Inflammatory macrophage treated with lipopolysaccharide for 4 hours (primary cell): ENCODE results near the gene TMEM170A.
"Not testable (repeated sequence)": the region's sequence is repeated elsewhere in the genome, so short reads cannot be mapped to it uniquely, and the experiment has no call there.

Source experiments
- DNase-seq: peaks from one replicate; pipeline ENCODE4 v3.0.0-alpha.2; 2020

Gene TMEM170A, protein sequence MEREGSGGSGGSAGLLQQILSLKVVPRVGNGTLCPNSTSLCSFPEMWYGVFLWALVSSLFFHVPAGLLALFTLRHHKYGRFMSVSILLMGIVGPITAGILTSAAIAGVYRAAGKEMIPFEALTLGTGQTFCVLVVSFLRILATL

DNA sequence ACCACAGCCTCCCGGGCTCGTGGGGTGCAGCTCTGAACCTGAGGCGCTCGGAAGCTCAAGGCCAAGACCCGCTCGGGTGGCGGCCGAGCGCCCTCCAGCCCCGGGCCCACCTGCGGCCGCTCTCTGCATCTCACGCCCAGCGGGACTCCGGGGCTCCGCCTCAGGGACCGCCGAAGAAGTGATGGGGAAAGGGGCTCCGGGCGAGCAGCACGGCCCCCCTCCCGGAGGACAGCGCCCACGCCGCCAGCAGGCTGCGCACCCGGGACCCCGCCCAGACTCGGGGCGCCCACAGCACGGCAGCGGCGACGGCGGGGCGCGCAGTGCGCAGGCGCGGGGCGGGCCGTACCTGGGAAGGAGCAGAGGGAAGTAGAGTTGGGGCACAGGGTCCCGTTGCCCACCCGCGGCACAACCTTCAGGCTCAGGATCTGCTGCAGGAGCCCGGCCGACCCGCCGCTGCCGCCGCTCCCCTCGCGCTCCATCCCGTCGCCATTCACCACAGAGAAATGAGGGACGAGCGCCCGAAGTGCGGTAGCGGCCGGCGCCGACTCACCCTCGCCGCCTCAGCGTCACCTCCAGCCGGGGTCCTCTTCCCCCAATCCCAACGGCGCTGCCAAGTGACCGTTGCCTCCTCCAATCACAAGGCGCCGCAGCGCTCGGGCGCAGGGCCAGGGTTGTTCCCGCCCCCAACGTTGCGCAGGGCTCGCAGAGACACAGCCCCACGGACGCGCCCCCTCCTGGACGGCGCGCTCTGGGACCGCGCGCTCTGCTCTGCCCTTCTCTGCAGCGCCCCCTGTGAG, at the start of gene TMEM170A:
TMEM170A (minus strand) TSS at position 568 of the 797 bp plus-strand sequence; CDS start at position 479, 89 bp downstream.
- peak; percentile 99 for DNase-seq

DNA sequence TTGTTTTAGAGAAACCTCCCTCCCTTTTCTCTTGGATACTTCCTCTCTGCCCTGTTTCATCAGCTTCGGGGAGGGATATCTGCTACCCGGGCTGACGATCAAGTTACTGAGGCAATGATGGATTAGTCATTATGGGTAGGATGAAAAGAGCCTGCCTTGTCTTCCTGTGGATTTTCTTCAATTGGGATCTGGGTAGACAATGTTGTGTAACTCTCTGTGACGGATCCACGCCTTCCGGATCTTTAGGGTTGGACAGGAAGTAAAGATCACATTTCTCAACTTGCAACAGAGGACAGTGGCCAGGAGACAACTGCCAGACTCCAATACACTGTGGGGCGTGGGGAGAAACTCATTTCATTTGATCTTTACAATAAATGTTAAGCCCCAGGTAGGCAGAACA, 42.1 kb upstream of the TMEM170A start:
- peak; percentile 98 for DNase-seq

DNA sequence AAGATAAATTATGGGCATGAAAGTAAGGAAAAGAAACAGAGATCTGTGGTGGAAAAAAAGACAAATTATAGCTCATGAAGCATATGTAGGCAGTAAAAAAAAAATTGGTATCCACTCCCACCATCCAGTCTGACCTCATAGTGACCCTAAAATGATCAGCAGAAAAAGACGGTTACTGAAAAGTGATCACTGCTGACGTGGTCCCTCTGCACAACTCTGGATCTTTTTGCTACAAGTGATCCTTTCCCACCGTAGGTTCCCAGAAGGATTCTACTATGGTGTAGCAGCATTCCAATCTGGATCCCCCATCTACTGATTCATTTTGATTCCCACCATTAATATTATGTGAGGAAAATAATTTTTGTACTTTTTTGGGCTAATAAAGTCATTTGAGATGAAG, 41.6 kb upstream of the TMEM170A start:
- DNase-seq: no peak

DNA sequence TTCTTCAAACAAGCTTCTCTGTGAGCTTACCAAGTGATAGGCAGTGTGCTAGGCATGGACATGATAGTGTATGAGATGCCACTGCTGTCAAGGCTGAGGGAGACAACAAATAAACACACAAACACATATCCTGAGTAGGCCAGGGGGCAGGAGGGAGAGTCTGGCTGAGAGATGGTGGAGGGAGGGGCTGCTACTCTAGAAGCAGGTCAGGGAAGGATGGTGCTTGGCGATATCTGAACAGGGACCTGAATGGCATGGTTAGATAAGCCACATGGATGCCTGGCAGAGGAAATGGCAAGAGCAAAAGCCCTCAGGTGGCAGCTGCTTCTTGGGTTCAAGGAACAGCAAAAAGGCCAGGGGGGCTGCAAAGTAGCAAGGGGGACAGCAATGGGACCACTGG, 39.3 kb upstream of the TMEM170A start:
- DNase-seq: no peak

DNA sequence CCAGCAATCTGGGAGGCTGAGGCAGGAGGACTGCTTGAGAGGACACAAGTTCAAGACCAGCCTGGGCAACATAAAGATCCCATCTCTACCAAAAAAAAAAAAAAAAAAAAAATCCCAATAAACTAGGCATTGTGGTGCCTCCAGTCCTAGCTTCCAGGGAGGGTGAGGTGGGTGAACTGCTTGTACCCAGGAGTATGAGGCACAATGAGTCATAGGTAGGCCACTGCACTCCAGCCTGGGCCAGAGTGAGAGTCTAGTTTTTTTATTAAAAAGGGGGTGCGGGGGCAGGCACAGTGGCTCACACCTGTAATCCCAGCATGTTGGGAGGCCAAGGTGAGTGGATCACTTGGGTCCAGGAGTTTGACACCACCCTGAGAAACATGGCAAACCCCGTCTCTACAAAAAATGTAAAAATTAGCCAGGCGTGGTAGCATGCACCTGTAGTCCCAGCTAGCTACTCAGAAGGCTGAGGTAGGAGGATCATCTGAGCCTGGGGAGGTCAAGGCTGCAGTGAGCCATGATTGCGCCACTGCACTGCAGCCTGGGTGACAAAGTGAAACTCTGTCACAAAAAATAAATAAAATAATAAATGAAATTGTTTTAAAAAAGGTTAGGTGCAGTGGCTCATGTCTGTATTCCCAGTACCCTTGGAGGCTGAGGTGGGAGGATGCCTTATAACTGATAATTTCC, 38.6 kb upstream of the TMEM170A start:
- DNase-seq: no peak

DNA sequence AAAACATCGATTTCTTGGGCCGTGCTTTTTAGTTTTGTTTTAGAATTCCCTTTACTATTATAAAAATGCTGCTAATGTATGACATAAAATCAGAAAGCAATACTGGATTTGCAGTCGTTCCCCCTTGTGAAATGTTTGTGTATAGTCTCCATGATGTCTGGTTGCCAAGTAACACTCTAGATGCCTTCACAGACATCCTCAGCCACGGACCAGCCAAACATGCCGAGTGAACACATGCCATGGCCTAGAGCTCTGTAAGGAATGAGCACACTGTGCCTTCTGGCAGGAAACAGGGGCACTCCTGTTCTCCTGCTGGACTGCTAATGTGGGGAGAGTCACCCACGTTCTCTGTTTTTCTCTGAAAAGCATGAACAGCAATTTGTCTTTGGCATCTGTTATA, 37.3 kb upstream of the TMEM170A start:
- not testable (repeated sequence) for DNase-seq

DNA sequence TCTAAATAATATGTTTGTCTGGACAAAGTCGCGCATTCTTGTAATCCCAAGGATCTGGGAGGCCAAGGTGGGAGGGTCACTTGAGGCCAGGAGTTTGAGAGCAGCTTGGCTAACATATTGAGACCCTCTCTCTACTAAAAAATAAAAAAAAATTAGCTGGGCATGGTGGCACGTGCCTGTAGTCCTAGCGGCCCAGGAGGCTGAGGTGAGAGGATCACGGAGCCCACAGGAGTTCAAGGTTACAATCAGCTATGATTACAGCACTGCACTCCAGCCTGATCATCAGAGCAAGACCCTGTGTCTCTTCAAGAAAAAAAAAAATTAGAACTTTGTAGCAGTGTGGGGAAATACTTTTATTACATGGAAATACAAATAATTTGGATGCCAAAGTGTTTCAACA, 36.9 kb upstream of the TMEM170A start:
- no peak for DNase-seq

DNA sequence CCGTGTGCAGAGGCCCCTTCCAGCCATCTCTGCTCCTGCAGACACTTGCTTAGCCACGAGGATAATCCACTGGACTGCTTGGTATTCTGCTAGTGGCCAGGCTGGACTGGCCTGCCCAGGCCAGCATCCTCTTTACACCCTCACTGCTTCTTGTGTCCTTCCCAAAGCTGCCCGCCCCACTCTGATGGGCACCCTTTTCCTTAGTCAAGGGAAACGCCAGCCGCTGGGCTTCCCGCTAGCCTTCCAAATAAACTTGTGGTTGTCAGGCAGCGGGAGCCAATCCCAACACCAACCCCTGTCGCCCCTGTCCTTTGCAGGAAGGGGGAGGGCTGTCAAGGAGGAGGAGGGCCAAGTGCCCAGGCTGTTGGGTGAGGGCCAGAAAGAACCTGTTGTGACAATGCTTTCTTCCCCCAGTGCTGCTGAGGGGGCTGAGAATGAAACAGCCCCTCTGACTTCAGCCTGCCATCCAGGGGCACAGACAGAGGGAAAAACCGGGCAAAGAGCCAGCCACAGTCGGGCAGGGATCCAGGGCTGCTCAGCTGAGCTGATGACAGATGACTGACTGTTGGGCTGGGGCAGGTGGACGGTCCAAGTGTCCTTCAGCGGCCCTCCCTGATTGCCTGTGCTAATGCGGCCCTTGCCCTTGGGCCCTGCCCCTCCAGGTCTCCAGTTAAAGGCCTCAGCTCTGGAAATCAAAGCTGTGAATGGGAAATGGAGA, 34.3 kb upstream of the TMEM170A start:
- not testable (repeated sequence) for DNase-seq

DNA sequence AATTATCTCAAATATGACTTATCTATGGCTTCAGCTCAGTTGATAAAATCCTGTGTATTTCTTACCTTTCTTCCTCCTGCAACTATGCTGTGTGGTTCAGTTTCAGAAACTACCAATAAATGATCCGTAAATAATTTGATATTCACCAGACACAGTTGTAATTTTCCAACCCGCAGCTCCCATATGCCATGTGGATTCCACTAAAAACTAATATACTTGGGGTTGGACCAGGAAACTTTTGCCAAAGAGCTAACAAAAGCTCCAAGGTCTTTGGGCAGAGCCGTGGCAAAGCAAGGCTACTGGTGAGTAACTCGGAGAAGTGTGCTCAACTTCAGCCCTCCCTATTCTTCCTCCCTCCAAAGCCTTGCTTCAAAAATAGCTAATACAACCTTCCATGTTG, 33.1 kb upstream of the TMEM170A start:
- no peak for DNase-seq

DNA sequence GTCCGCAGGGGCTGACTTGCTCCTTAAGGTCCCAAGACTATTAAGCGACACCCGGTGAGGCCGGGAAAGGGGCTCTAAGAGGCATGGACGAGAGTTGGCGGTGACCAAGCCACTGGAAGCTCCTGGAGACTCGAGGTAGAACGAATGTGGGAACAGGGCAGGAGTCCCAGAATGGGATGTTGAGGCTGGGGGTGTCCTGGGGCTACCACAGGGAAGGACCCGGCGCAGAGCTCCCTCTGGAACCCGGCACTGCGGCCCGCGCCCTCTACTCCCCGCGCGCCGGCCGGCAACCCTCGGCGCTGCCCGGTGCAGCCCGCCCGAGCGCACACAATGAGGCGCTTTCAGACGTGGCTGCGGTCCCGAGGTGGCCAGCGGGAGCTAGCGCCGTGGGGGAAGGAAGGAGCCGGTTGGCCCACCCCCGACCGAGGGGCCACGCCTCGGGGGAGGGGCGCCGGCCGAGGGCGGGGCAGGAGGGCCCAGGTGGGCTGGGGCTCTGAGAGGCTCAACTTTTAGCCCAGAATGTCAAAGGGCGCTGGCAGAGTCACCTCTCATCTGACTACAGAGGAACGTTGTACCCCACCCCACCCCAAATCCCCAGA, 30.7 kb upstream of the TMEM170A start, which contains the start of gene CHST6:
CHST6 (minus strand) TSS at position 366 of the 599 bp plus-strand sequence. CDS start 15,613 bp downstream, outside the sequence.
- DNase-seq: peak; percentile 30

DNA sequence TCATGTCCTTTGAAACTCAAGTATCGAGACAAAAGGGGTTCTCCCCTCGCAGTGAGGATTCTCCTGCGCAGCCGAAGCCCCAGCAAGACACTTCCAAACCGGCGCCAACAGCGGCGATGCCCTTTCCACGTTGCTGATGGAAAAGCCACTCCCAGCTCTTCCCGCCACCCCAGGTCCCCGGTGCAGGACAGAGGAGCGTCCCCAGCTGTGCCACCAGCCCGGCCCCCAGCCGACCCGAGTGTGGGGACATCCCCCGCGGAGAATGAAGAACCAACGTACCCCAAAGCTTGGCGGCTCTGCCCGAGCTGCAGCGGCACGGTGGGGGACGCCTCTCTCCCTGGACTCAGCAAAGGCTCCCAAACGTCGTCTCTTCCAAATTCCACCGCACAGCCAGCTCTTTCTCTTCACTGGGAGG, 30.2 kb upstream of the TMEM170A start:
- no peak for DNase-seq

DNA sequence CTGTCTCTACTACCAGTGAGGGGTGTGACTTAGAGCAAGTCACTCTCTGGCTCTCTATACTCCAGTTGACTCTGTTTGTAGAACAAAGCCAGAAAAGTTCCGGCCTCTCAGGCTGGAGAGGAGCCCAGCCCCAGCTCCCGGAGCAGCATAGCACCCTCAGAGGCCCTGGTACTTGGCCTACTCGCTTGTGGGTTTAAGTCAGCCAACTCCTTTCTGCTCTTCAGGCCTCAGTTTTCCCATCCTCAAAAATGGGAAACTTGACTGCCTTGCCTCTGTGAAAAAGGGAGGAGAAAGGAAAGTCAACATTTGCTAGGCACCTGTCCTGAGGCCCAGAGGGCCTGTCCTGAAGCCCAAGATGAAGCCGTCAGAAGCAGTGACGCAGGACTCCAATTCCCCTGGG, 29.7 kb upstream of the TMEM170A start:
- DNase-seq: no peak

DNA sequence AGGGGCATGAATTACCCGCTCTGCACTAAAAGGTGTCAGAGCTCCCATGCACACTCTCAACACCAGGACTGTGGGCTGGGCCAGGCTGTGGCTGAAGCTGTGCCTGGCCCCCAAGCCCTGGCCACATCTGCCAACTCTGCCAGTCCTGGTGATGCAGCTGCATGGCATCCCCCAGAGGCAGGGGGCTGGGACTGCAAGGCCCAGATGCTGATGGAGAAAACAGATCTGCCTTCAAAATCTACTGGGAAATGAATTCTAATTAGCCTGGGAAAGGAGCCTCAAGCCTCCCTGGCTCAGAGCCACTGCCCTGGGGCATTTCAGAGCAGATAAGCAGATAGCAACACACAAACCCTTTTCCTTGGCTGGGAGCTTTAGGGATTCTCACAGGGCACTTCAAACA, 27.4 kb upstream of the TMEM170A start:
- no peak for DNase-seq

DNA sequence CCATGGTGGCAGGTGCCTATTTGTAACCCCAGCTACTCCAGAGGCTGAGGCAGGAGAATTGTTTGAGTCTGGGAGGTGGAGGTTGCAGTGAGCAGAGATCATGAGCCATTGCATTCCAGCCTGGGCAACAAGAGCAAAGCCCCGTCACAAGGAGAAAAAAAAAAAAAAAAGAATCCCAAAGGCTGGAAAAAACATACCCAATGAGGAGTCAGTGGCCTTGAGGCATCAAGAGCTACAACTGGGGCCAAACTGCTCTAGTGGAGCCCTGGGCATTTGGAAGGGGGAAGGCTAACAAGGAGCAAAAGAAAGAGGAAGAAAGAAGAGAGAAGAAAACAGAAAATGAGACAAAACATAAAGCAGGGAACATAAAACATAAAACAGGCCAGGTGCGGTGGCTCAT, 23.8 kb upstream of the TMEM170A start:
- no peak for DNase-seq

DNA sequence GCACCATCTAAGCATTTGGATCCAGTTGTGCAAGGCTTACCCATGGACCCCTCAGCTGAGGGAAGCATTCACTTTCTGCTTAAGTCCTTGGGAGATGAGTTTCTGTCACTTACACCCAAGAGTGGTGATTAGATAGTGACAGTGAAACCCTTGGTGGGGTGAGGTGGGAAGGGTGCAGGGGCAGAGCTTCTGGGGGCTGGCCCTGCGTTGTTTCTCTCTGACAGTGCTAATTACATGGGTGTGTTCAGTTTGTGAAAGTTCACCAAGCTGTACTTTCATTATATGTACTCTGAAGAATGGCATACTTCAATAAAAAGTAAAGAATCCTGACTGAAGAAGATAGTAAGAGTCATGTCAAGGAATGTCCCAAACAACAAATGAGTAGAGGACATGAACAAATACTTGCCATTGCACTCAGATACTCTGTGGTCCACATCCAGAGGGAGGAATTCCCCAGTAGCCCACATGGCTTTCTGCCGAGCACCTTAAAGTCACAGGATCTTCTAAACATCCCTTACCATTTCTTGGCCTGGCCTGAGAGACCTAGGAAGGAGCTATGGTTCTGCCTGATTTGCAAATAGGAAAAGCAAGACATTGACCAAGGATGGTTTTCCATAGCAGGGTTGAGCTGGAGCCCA, 22.3 kb upstream of the TMEM170A start:
- no peak for DNase-seq

DNA sequence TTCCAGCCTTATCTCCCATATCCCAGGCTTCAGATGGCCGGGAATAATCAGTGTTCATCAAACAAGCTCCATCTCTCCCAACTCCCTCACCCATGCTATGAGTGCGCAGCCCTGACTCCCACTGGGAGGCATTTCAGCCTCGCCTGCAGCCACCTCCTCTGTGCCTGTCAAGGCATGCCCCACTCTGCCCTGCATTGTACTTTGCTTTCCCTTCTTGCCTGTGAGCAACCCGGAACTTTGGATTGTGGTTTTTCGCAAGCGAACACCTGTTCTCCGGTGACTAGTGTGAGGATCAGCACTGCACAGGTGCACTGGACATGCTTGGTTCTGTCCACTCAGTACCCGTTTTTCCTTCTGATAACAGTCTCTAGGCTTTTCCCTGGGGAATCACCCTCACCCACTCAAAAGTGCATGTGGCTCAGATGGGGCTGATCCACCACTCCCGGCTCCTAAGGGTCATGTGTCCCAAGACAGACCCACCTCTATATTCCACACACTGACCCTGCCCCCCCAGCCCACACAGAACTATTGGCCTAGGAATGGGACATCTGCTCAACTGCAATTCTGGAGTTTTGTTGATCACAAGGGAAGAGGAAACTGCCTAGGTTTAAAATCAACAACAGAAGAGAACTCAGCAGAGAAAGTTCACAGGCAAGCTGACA, 21.7 kb upstream of the TMEM170A start:
- DNase-seq: no peak

DNA sequence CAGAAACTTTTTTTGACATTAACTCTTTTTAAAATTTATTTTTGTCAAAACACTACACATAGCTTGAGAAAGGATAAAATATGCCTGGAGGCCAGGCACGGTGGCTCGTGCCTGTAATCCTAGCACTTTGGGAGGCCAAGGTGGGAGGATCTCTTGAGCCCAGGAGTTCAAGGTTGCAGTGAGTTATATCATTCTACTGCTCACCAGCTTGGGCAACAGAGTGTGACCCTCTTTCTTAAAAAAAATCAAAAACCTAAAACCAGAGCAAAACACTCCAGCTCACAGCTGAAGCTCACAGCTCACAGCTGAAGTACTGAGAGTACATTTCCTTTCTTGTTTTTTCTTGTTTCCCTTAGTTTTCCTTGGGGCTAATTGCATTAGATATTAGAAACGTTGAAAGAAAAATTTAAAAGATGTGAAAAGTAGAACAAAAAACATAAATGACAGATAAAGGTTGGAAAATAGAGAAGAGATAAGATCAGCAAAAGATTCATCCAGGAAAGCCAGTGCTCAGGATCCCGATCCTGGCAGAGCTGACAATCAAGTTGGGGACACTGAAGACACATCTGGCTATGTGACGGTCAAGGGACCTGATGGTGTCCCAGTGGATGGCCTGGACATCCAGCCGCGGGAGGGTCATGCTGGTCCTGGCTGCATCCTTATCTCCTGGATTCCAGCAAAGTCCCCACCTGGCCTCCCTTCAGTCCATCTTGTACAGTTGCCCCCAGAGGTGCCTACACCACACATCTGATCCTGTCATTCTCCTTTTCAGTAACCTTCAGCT, 20.9 kb upstream of the TMEM170A start:
- DNase-seq: no peak

DNA sequence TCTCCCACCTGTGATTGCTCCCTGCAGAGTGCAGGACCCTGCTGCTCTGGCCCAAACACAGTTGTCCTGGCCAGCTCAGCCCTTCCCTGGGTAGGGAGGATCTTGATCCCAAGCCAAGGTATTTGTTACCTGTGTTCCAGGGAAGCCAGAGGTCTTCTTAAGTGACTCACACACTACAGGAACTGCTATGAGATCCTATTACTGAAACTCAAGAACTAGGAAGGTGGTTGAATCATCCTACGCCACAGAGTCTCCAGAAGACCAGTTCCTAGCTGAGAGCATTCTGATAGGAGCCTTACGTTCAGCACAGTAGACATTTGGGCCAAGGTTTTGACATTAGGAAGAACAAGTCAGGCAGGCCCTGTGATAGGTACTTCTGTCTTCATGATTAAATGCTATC, 18.7 kb upstream of the TMEM170A start:
- no peak for DNase-seq

DNA sequence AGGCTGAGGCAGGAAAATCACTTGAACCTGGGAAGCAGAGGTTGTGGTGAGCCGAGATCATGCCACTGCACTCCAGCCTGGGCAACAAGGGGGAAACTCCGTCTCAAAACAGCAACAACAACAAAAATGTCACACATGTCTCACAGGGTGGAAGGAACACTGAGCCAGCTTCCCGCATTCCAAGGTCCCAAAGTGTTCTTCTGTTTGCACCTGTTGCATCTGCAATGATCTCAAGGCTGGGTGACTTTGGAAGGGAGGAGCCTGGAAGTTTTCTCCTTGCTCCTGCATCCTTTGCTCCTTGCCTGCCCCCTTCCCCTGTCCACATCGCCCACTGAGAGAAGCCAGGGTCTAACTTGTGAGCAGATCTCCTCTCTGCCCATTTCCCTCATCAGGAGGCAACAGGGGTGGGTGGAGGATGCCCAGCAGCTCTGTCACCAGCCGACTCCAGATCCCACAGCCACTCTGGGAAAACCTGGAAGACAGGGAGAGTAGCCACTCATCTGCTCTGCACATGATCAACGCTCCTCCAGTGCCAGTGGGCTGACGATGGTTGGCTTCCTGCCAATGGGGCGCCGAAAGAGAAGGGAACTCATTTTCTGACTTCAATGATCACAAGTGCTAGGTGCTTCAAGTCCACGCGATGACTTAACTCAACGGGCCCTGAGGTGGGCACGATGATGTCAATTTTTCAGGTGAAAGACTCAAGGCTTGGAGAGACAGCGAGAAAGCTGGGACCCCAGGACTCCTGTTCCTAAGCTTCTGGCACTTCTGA, 18.1 kb upstream of the TMEM170A start:
- no peak for DNase-seq

DNA sequence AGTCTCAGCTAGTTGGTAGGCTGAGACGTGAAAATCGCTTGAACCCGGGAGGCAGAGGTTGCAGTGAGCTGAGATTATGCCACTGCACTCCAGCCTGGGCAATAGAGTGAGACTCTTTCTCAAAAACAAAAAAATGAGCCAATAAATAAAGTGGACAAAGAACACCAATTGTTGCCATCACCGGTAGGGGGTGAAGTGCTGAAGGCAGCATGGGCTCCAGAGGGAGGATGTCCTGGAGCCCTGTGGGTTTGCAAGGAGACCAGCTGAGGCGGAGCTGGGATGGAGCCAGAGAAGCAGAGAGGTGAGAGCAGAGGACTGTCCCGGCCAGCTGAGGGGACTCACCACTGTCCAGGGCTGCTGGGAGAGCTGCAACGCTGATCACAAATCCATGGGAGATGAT, 17.0 kb upstream of the TMEM170A start:
- DNase-seq: no peak
